ENCODE results near the gene DLG2.

- TF ChIP-seq POLR2A (IDR thresholded peaks at IDR 0.05), result no peak
- no peak for TF ChIP-seq CTCF (IDR thresholded peaks at IDR 0.05)
- no peak for TF ChIP-seq EP300 (IDR thresholded peaks at IDR 0.05)
These were observed 584.8 kb downstream of the DLG2 start for GRCh38 chr11:85042361-85042760.

Measured in tibial nerve (tissue), 4 donors.